ENCODE results near the gene WDCP.
A peak's percentile ranks its signal among the peaks of the same experiment; 100 is the strongest.

WDCP gene

DNA sequence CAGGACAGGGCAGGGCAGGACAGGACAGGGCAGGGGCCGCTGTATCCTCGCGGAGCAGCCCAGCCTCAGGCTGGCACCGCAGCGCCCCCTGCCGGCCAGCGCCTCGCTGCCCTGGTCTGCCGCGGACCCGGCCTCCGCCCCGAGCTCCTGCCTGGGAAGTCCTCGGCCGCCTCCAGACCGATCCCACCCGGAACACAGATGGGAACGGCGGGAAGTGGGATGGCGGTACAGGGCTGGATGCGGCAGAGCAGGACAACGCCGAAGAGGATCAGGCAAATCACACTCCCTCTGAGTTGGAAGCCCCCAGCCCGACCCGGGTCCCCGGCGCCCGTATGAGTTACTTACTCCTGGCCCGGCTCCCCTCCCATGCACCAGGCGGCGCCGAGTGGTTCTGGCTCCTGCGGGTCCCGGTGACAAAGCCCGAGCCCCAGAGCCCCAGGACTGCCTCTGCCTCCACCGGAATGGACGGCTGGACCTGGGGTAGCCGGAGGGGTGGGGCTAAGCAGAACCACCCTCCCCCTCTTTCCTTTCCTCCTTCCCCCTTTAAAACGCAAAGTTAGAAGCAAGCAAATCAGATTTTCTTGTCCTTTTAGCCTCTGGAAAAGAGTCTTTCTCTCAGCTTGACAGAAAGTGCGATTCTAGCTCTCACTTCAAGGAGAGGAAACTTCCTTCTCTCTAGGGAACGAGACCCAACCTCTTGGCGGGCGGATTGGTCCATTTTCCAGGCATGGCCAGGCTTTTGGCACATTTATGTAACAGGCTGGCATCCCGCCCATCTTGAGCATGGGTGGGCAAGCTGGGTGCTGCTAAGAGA, 37.4 kb upstream of the WDCP start, which contains the start of gene TP53I3:
Gene TP53I3 (minus strand): TSS at position 449 of the 814 bp plus-strand sequence. CDS start 508 bp downstream, outside the sequence.
- DNase-seq (ENCODE audit: low spot score) = peak; percentile 94
- Histone ChIP-seq H3K27me3 (ENCODE audit: control insufficient read depth in 3 of 3, insufficient read depth in 3 of 3, low read depth in 1 of 3, low read length in 3 of 3) (no peaks in the 10 kb centered on the region), H3K4me3 (ENCODE audit: low read length in 2 of 2) (peak within 1 kb of the TSS; percentile 63 to 92), H3K9me3 (replicated peaks in 1 of 2; ENCODE audit: control insufficient read depth in 2 of 2, insufficient read depth in 1 of 2, low read depth in 1 of 2, low read length in 2 of 2) (no peaks in the 10 kb centered on the region), H2AK5ac (ENCODE audit: low read depth, low read length) (no peak within 1 kb of the TSS), H3K9ac (ENCODE audit: low read depth, low read length, poor library complexity) (peak within 1 kb of the TSS; percentile 92), H3K4me2 (ENCODE audit: insufficient read depth, low read length, poor library complexity, severe bottlenecking) (peak within 1 kb of the TSS; percentile 98), H4K8ac (ENCODE audit: low read depth, low read length) (peak within 1 kb of the TSS; percentile 87), H3K18ac (ENCODE audit: low read length) (peak within 1 kb of the TSS; percentile 99), H3K36me3 (replicated peaks in 1 of 2; ENCODE audit: control insufficient read depth in 2 of 2, insufficient read depth in 2 of 2, low read length in 2 of 2) (peaks cover 15 to 29% of the 10 kb centered on the region in 2 donors), H2BK120ac (ENCODE audit: low read depth, low read length) (no peak within 1 kb of the TSS), H2BK12ac (ENCODE audit: low read length) (peak within 1 kb of the TSS; percentile 69), H3K27ac (replicated peaks; ENCODE audit: low read length) (peak within 1 kb of the TSS; percentile 98), H3K4me1 (ENCODE audit: control insufficient read depth in 2 of 2, insufficient read depth in 1 of 2, low read depth in 1 of 2, low read length in 2 of 2) (peaks cover 0 to 8% of the 10 kb centered on the region in 2 donors), H2AFZ (ENCODE audit: low read length) (peak within 1 kb of the TSS; percentile 94), H3K4ac (ENCODE audit: low read length) (no peak within 1 kb of the TSS), H3K79me1 (ENCODE audit: low read depth, low read length) (no peaks in the 10 kb centered on the region), H2BK5ac (ENCODE audit: low read length) (peak within 1 kb of the TSS; percentile 94), H4K91ac (ENCODE audit: low read depth, low read length, poor library complexity) (peak within 1 kb of the TSS; percentile 16), H3K23ac (ENCODE audit: low read depth, low read length, poor library complexity) (peak within 1 kb of the TSS; percentile 60), H3K14ac (ENCODE audit: low read length) (peak within 1 kb of the TSS; percentile 77), H2BK15ac (ENCODE audit: low read length) (peak within 1 kb of the TSS; percentile 84)
- WGBS, 2 donors (ENCODE audit: extremely low coverage in 2 of 2, insufficient read length in 2 of 2, insufficient replicate concordance in 1 of 2) = no CpG with 5 or more reads among the region's 44 CpGs

GRCh38 chr2:24083567-24084385, 36.6 kb upstream of the WDCP start:
- Histone ChIP-seq H3K4me3 (ENCODE audit: low read length in 2 of 2) (peak overlapping the region; percentile 63 to 92), H3K9ac (ENCODE audit: low read depth, low read length, poor library complexity) (peak overlapping the region; percentile 92), H2BK15ac (ENCODE audit: low read length) (peak overlapping the region; percentile 84), H3K14ac (ENCODE audit: low read length) (peak overlapping the region; percentile 77), H3K23ac (ENCODE audit: low read depth, low read length, poor library complexity) (peak overlapping the region; percentile 60), H3K36me3 (replicated peaks in 1 of 2; ENCODE audit: control insufficient read depth in 2 of 2, insufficient read depth in 2 of 2, low read length in 2 of 2) (peaks cover 15 to 37% of the 10 kb centered on the region in 2 donors), H3K79me1 (ENCODE audit: low read depth, low read length) (no peaks in the 10 kb centered on the region), H3K27me3 (ENCODE audit: control insufficient read depth in 3 of 3, insufficient read depth in 3 of 3, low read depth in 1 of 3, low read length in 3 of 3) (no peaks in the 10 kb centered on the region), H2AK5ac (ENCODE audit: low read depth, low read length) (no peak overlapping the region), H3K4me2 (ENCODE audit: insufficient read depth, low read length, poor library complexity, severe bottlenecking) (peak overlapping the region; percentile 98), H3K4me1 (ENCODE audit: control insufficient read depth in 2 of 2, insufficient read depth in 1 of 2, low read depth in 1 of 2, low read length in 2 of 2) (peaks cover 0 to 8% of the 10 kb centered on the region in 2 donors), H2BK12ac (ENCODE audit: low read length) (peak overlapping the region; percentile 69), H3K4ac (ENCODE audit: low read length) (no peak overlapping the region), H4K91ac (ENCODE audit: low read depth, low read length, poor library complexity) (peak overlapping the region; percentile 16), H2AFZ (ENCODE audit: low read length) (peak overlapping the region; percentile 94), H3K18ac (ENCODE audit: low read length) (peak overlapping the region; percentile 99), H3K9me3 (replicated peaks in 1 of 2; ENCODE audit: control insufficient read depth in 2 of 2, insufficient read depth in 1 of 2, low read depth in 1 of 2, low read length in 2 of 2) (no peaks in the 10 kb centered on the region), H3K27ac (replicated peaks; ENCODE audit: low read length) (peak overlapping the region; percentile 98), H2BK120ac (ENCODE audit: low read depth, low read length) (peak overlapping the region; percentile 63), H2BK5ac (ENCODE audit: low read length) (peak overlapping the region; percentile 94), H4K8ac (ENCODE audit: low read depth, low read length) (peak overlapping the region; percentile 87)
- no CpG with 5 or more reads among the region's 30 CpGs for WGBS, 2 donors (ENCODE audit: extremely low coverage in 2 of 2, insufficient read length in 2 of 2, insufficient replicate concordance in 1 of 2)
- peak; percentile 78 for DNase-seq (ENCODE audit: low spot score)

GRCh38 chr2:24082787-24083566, 35.8 kb upstream of the WDCP start:
- Histone ChIP-seq H3K4me1 (ENCODE audit: control insufficient read depth in 2 of 2, insufficient read depth in 1 of 2, low read depth in 1 of 2, low read length in 2 of 2) (peaks cover 0 to 8% of the 10 kb centered on the region in 2 donors), H3K4ac (ENCODE audit: low read length) (no peak overlapping the region), H3K79me1 (ENCODE audit: low read depth, low read length) (no peaks in the 10 kb centered on the region), H2BK12ac (ENCODE audit: low read length) (no peak overlapping the region), H3K36me3 (replicated peaks in 1 of 2; ENCODE audit: control insufficient read depth in 2 of 2, insufficient read depth in 2 of 2, low read length in 2 of 2) (peaks cover 15 to 44% of the 10 kb centered on the region in 2 donors), H3K27ac (replicated peaks; ENCODE audit: low read length) (peak overlapping the region; percentile 98), H3K27me3 (ENCODE audit: control insufficient read depth in 3 of 3, insufficient read depth in 3 of 3, low read depth in 1 of 3, low read length in 3 of 3) (no peaks in the 10 kb centered on the region), H2BK15ac (ENCODE audit: low read length) (no peak overlapping the region), H3K14ac (ENCODE audit: low read length) (no peak overlapping the region), H4K91ac (ENCODE audit: low read depth, low read length, poor library complexity) (peak overlapping the region; percentile 22), H3K4me2 (ENCODE audit: insufficient read depth, low read length, poor library complexity, severe bottlenecking) (peak overlapping the region; percentile 98), H2BK120ac (ENCODE audit: low read depth, low read length) (peak overlapping the region; percentile 63), H3K23ac (ENCODE audit: low read depth, low read length, poor library complexity) (no peak overlapping the region), H2AK5ac (ENCODE audit: low read depth, low read length) (peak overlapping the region; percentile 68), H2AFZ (ENCODE audit: low read length) (peak overlapping the region; percentile 94), H2BK5ac (ENCODE audit: low read length) (no peak overlapping the region), H3K4me3 (ENCODE audit: low read length in 2 of 2) (peak overlapping the region; percentile 63 to 92), H4K8ac (ENCODE audit: low read depth, low read length) (no peak overlapping the region), H3K9me3 (replicated peaks in 1 of 2; ENCODE audit: control insufficient read depth in 2 of 2, insufficient read depth in 1 of 2, low read depth in 1 of 2, low read length in 2 of 2) (no peaks in the 10 kb centered on the region), H3K18ac (ENCODE audit: low read length) (peak overlapping the region; percentile 58), H3K9ac (ENCODE audit: low read depth, low read length, poor library complexity) (no peak overlapping the region)
- WGBS, 2 donors (ENCODE audit: extremely low coverage in 2 of 2, insufficient read length in 2 of 2, insufficient replicate concordance in 1 of 2) = no CpG with 5 or more reads among the region's 8 CpGs
- no peak for DNase-seq (ENCODE audit: low spot score)

Data from neuronal stem cell (in vitro differentiated cells).